ENCODE results near the gene TMEM40.
"Not testable (repeated sequence)": the region's sequence is repeated elsewhere in the genome, so short reads cannot be mapped to it uniquely, and the experiment has no call there.

The TMEM40 gene

GRCh38 chr3:12775970-12776369 is 16.9 kb upstream of the TMEM40 start:
- DNase-seq (ENCODE audit: low spot score): not testable (repeated sequence)

GRCh38 chr3:12775226-12775625 is 16.2 kb upstream of the TMEM40 start:
- DNase-seq (ENCODE audit: low spot score): no peak

GRCh38 chr3:12774619-12775018 is 15.6 kb upstream of the TMEM40 start:
- no peak for DNase-seq (ENCODE audit: low spot score)

- DNase-seq (ENCODE audit: low spot score): no peak
Observed at GRCh38 chr3:12773710-12774086, 14.6 kb upstream of the TMEM40 start.

- no peak for DNase-seq (ENCODE audit: low spot score)
Observed at GRCh38 chr3:12773030-12773709, 14.1 kb upstream of the TMEM40 start.

GRCh38 chr3:12772462-12772861 is 13.4 kb upstream of the TMEM40 start:
- no peak for DNase-seq (ENCODE audit: low spot score)

- no peak for DNase-seq (ENCODE audit: low spot score)
Observed at GRCh38 chr3:12771236-12771635, 12.2 kb upstream of the TMEM40 start.

- no peak for DNase-seq (ENCODE audit: low spot score)
Observed at GRCh38 chr3:12769761-12770160, 10.7 kb upstream of the TMEM40 start.

GRCh38 chr3:12768579-12769527 is 9.8 kb upstream of the TMEM40 start:
- DNase-seq (ENCODE audit: low spot score): no peak

GRCh38 chr3:12766541-12766940 is 7.5 kb upstream of the TMEM40 start:
- peak; percentile 28 for DNase-seq (ENCODE audit: low spot score)

GRCh38 chr3:12764171-12764776 is 5.2 kb upstream of the TMEM40 start:
- DNase-seq (ENCODE audit: low spot score): no peak

- DNase-seq (ENCODE audit: low spot score): no peak
Observed at GRCh38 chr3:12759693-12760565, 870 bp upstream of the TMEM40 start.

- peak; percentile 73 for DNase-seq (ENCODE audit: low spot score)
Observed at GRCh38 chr3:12758025-12758781, 856 bp downstream of the TMEM40 start.

- no peak for DNase-seq (ENCODE audit: low spot score)
Observed at GRCh38 chr3:12756635-12757034, 2.4 kb downstream of the TMEM40 start.

GRCh38 chr3:12756175-12756574 is 2.9 kb downstream of the TMEM40 start:
- DNase-seq (ENCODE audit: low spot score): no peak

- no peak for DNase-seq (ENCODE audit: low spot score)
Observed at GRCh38 chr3:12755754-12756153, 3.3 kb downstream of the TMEM40 start.

GRCh38 chr3:12754313-12754712 is 4.7 kb downstream of the TMEM40 start:
- no peak for DNase-seq (ENCODE audit: low spot score)

- DNase-seq (ENCODE audit: low spot score): no peak
Observed at GRCh38 chr3:12753275-12754028, 5.6 kb downstream of the TMEM40 start.

GRCh38 chr3:12752809-12753208 is 6.2 kb downstream of the TMEM40 start:
- DNase-seq (ENCODE audit: low spot score): no peak

GRCh38 chr3:12752102-12752501 is 7.0 kb downstream of the TMEM40 start:
- DNase-seq (ENCODE audit: low spot score): no peak

All from AG08396 (cell line).